Astrocyte of the spinal cord (primary cell): ENCODE data around the gene VPS4B.
A peak's percentile ranks its signal among the peaks of the same experiment; 100 is the strongest.

Source experiments
- DNase-seq: peaks from one replicate; pipeline ENCODE4 v3.0.0; 2011; ENCODE audit warnings: low read depth, low spot score
- H3K4me3 ChIP-seq: 2 replicates; pipeline ENCODE4 v1.5.1; 2011; ENCODE audit warnings: low read depth, mild to moderate bottlenecking, low read length, moderate library complexity
- CTCF ChIP-seq: IDR thresholded peaks from 2 replicates; pipeline ENCODE4 v1.5.1; 2012; ENCODE audit warnings: low read depth, mild to moderate bottlenecking, low read length, inconsistent platforms
- in situ Hi-C: cut with HindIII; loops from 2 replicates; pipeline ENCODE4 v1.10.0; 2017; ENCODE audit warnings: low sequenced_read_pairs

Gene VPS4B

GRCh38 chr18:63339920-63340484, 82.3 kb downstream of the VPS4B start:
- in situ Hi-C loops, result no loop called here
- peak; percentile 40 for DNase-seq
- peak; percentile 59 for TF ChIP-seq CTCF
- no peak overlapping the region for H3K4me3 ChIP-seq
